ENCODE measurements around the gene PML. TPM values are rescaled to one million over a fixed set of nuclear protein-coding genes. Genes with fewer than 3 reads are reported as not detected.

The PML gene
- total and polyA plus RNA-seq, 7 donors = 9.6 to 129 (median 43.3) TPM

DNA sequence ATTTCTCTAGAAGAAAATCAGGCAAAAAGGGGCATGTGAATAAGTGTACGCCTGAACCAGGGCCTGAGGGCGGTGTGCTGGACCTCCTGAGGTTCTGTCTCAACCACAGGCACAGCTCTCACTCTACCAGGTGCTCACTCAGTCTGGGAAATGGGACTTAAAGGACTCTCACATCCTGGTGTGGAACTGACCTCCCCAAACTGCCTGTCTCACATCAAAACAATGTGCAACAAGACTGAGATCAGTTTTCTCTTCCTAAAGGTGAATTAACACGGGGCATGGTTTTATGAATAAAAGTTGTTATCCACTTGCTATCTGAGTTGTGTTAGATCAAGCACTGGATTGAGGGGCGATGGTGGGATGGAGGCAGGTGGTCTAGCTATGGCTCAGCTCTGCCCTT, 7.3 kb upstream of the PML start:
- Histone ChIP-seq H3K9me3 (no peaks in the 10 kb centered on the region), H3K27ac (peak overlapping the region in 3 of 4 donors; percentile 84 to 95 (median 89)), H3K27me3 (no peaks in the 10 kb centered on the region), H3K4me3 (no peak overlapping the region), H3K4me1 (peaks cover 0 to 86% (median 76%) of the 10 kb centered on the region in 4 donors), H3K36me3 (peaks cover 0 to 26% (median 0%) of the 10 kb centered on the region in 4 donors)
- no peak for TF ChIP-seq POLR2AphosphoS5 (IDR thresholded peaks at IDR 0.05)
- TF ChIP-seq, protein P1, sequence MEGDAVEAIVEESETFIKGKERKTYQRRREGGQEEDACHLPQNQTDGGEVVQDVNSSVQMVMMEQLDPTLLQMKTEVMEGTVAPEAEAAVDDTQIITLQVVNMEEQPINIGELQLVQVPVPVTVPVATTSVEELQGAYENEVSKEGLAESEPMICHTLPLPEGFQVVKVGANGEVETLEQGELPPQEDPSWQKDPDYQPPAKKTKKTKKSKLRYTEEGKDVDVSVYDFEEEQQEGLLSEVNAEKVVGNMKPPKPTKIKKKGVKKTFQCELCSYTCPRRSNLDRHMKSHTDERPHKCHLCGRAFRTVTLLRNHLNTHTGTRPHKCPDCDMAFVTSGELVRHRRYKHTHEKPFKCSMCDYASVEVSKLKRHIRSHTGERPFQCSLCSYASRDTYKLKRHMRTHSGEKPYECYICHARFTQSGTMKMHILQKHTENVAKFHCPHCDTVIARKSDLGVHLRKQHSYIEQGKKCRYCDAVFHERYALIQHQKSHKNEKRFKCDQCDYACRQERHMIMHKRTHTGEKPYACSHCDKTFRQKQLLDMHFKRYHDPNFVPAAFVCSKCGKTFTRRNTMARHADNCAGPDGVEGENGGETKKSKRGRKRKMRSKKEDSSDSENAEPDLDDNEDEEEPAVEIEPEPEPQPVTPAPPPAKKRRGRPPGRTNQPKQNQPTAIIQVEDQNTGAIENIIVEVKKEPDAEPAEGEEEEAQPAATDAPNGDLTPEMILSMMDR (IDR thresholded peaks at IDR 0.05) = no peak
- no peak for TF ChIP-seq EP300 (IDR thresholded peaks at IDR 0.05)
- no peak for TF ChIP-seq POLR2A (IDR thresholded peaks at IDR 0.05)
- 88 to 90% methylated on average over 4 of the region's 4 CpGs for WGBS, 2 donors
- no peak for DNase-seq
- intact Hi-C loops (cut with DNase I) = no loop called here

DNA sequence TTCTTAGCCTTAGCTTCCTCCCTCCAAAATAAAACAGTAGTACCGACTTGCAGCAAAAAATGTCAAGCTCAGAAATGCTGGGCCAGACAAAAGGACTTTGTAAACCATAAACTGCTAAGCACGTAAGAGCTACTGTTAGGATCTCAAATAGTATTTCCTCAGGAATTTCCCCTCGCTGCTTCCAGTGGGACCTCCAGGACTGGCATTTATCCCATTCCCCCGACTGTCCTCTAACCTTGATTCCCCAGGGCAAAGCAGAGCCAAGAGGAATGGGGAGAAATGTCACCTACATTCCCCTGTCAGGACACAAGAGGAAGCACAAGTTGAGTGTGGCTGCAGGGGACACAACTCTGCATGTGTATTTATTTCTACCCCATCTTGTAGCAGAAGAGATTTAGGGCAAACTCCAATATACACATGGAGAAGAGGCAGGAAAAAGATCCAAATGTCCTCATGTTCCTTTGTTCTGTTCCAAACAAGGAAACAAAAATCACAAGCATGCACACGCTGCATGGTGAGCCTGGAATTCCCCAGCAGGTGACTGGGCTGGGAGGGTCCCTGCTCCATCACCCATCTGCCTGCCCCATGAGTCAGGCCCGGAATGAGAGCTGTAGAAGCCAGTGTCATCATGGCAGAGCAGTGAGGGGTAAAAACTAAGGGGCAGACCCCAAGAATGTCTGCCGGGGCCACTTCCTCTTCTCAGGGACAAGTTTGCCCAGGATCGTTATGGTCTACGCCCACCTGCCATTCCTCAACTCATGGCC, 6.7 kb upstream of the PML start:
- Histone ChIP-seq H3K4me3 (no peak overlapping the region), H3K36me3 (peaks cover 0 to 26% (median 0%) of the 10 kb centered on the region in 4 donors), H3K27ac (peak overlapping the region; percentile 50 to 95 (median 86)), H3K9me3 (no peaks in the 10 kb centered on the region), H3K27me3 (no peaks in the 10 kb centered on the region), H3K4me1 (peaks cover 0 to 85% (median 76%) of the 10 kb centered on the region in 4 donors)
- TF ChIP-seq, protein P1 (IDR thresholded peaks at IDR 0.05) = no peak
- TF ChIP-seq EP300 (IDR thresholded peaks at IDR 0.05) = no peak
- 42 to 53% methylated on average over 9 of the region's 9 CpGs for WGBS, 2 donors
- intact Hi-C loops (cut with DNase I) = no loop called here
- DNase-seq = peak; percentile 49

DNA sequence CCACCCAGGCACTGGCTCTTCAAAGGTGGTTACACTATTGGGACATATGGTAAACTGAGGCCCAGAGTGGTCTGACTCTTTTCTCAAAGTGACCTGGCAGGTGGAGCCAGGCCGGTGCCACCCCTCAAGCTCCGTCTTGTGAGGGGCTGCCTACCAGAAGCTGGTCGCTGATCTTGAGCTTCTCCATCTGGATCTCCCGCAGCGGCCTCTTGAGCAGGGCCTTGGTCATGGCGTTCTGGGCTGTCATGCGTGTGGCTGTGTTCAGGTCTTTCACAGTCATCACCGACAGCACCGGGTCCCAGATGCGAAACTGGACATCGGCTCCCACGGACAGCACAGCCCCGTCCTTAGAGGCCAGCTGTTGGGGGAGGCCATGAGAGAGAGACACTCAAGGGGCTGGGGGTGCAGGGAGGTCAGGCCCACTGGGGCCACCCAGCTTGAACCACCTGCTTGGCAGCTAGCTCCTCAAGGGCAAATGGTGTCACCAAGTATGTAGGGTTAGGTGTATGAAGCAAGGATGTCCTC, 6.0 kb upstream of the PML start:
- H3K9me3 ChIP-seq = no peaks in the 10 kb centered on the region
- peaks cover 0 to 26% (median 0%) of the 10 kb centered on the region in 4 donors for H3K36me3 ChIP-seq
- TF ChIP-seq POLR2A (IDR thresholded peaks at IDR 0.05) (no peak), EP300 (IDR thresholded peaks at IDR 0.05) (no peak), POLR2AphosphoS5 (IDR thresholded peaks at IDR 0.05) (no peak)
- TF ChIP-seq, protein P1 (IDR thresholded peaks at IDR 0.05) = no peak
- no peaks in the 10 kb centered on the region for H3K27me3 ChIP-seq
- H3K27ac ChIP-seq = peak overlapping the region; percentile 50 to 95 (median 86)
- WGBS, 2 donors = 97 to 98% methylated on average over 13 of the region's 13 CpGs
- DNase-seq = peak; percentile 55
- intact Hi-C loops (cut with DNase I) = no loop called here
- H3K4me3 ChIP-seq = no peak overlapping the region
- peaks cover 0 to 84% (median 76%) of the 10 kb centered on the region in 4 donors for H3K4me1 ChIP-seq

DNA sequence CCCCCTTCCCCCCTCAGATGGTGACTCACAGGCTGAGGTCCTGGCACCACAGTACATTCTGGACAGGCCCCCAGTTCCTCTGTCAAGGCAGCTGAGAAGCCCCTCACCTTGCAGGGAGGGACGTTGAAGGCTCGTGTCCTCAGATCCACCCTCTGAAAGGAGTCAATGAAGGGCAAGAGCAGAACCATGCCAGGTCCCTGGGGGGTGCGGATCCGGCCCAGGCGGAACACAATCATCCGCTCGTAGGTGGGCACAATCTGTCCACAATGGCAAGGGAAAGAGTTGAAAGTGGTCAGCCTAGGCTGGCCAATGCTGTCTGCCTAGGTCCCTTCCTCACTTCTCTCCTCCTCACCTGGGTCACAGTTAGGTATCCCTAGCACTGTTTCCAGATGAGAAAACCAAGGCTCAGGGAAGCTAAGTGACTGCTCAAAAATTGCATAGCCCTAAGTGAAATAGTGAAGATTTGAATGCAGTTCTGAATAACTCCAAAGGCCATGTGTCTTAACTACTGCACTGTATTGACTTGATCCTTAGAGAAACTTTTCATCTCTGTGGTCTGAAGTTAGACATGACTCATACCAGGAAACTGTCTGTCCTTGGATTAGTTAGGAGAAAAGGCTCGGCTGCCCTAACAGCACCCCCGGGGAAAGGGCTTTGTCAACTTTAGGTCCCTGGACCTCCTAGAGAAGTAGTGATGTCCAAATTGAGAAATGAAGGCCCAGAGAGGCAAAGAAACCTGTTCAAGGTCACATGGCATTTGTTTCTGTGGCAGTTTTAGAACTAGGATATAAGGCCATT, 5.3 kb upstream of the PML start:
- H3K4me1 ChIP-seq = peaks cover 0 to 84% (median 76%) of the 10 kb centered on the region in 4 donors
- no peaks in the 10 kb centered on the region for H3K27me3 ChIP-seq
- peaks cover 0 to 26% (median 0%) of the 10 kb centered on the region in 4 donors for H3K36me3 ChIP-seq
- H3K9me3 ChIP-seq = no peaks in the 10 kb centered on the region
- WGBS, 2 donors = 75 to 84% methylated on average over 9 of the region's 9 CpGs
- DNase-seq = peak; percentile 63
- H3K27ac ChIP-seq = peak overlapping the region; percentile 50 to 95 (median 86)
- intact Hi-C loops (cut with DNase I) = no loop called here
- peak in 1 of 4 donors; percentile 14 for TF ChIP-seq POLR2AphosphoS5 (IDR thresholded peaks at IDR 0.05)
- no peak for TF ChIP-seq POLR2A (IDR thresholded peaks at IDR 0.05)
- TF ChIP-seq, protein P1 (IDR thresholded peaks at IDR 0.05) = no peak
- no peak for TF ChIP-seq EP300 (IDR thresholded peaks at IDR 0.05)
- no peak overlapping the region for H3K4me3 ChIP-seq
